ENCODE measurements around the gene ARHGEF10L.

ARHGEF10L gene

DNA sequence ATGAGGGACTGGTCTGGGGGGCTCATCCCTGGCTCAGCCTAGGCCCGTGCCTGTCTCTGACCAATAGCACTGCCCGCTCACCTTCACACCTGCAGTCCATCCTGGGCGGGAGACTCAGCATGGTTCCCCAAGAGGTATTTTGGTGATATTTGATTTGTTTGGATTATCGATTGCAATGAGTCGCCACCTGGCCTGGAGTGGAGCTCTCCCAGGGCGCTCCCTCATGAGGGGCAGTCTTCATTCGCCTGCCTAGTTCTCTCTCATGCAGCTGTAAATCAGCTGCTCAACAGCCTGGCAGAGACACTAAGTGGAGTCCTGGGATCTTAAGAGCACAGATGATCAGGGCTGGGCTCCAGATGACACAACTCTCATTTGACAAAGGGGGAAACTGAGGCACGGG, 125.6 kb downstream of the ARHGEF10L start:
- no peak for DNase-seq

DNA sequence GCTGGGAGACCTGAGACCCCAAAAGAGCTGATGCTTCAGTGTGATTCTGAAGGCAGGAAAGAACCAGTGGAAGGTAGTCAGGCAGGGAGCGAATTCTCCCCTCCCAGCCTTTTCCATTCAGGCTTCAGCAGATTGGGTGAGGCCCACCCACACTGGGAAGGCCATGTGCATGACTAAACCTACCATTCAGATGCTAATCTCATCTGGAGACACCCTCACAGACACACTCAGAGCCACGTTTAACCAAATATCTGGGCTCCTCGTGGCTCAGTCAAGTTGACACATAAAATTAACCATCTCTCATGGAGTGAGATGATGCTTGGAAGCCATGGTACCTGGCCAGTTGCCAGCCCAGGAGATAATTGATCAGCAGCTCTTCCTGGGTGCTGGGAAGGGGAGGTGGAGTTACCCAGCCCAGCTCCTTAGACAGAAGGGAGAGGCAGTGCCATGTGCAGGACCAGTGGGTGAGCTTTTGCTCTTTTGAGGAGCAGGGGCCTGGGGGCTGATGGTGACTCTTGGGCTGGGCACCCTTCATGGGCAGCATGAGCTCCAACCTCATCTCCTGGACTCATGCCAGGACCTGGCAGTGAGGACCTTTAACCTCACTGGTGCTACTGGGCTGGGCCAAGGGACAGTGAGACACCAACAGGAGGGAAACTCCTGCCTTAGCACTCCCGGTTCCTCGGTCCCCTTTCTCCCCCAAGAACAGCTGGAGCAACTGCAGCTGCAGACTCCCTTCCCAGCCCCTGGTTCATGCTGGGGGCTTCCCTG, 126.6 kb downstream of the ARHGEF10L start:
- DNase-seq, result no peak

DNA sequence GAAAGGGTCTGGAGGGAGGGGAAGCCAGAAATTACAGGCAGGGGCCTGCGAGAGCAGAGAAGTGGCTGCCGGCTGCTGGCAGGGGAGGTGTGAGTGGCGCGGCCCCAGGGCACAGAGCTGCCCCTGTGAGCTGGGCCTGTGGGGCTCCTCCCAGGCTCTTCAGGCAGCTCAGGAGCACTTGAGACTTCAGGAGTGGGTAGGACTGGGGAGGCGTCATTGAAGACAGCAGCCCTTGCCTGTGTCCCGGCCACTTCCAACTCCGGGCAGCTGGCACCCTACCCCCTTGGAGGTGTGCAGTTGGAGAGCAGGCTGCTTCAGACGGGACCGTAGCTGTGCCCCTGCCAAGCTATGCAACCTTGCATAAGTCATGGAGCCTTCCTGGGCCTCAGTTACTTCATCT, 128.1 kb downstream of the ARHGEF10L start:
- DNase-seq, result no peak

DNA sequence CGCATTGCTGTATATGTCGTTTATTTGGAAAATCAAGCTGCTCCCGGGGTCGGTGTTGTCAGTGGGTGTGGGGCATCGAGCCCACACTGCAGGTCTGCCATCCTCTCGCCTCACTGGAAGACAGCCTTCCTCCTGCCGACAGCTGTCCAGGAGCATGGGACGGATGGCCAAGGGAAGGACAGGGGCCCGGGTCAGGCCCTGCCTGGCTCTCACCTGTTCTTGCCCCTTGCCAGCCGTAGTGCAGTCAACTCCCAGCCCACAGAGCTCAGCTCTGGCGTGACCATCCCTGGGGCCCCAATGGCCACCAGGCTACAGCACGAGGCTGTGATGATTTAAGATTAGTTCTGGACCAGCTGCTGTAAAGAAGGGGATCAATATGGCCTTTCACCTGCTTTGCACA, 128.7 kb downstream of the ARHGEF10L start:
- no peak for DNase-seq

DNA sequence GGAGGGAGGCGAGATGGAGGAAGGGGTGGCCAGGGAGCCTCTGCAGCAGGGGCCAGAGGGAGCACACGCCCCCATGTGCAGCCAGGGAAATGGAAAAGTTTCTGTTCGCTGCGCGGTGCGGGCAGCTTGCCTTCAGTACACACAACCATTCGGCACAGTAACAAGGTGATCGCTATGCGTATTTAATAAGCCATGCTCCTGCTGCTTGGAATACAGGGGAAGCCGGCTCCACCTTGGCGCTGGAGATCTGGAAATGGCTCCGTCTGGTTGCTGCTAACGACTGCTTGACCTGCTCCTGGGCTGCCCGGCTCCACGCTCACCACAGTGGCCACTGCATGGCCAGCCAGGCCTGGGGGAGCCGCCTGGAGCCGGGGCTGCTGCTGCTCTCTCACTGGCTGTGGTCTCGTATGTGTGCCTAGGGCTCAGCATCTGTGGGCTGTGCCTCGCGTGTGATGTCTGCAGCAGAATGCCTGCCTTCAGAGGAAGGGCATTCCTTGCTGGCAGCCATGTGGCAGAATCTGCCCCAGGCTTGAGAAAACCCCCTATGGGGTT, 129.2 kb downstream of the ARHGEF10L start:
- DNase-seq, result no peak

DNA sequence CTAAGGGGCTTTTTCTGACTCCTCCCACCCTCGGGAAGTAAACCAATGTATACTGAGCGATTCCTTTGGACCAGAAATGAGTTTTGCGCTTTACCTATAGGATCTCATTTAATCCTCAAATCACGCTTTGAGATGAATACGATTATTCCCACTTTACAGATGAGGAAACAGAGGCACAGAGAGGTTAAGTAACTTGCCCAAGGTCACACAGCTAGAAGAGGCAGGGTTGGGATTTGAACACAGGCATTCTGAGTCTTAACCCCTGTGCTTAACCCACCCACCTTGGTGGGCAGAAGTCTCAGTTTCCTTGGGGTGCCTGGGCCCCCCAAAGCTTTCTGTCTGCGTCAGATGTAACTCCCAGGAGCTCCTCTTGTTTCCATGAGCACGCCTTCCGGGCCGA, 129.8 kb downstream of the ARHGEF10L start:
- no peak for DNase-seq

DNA sequence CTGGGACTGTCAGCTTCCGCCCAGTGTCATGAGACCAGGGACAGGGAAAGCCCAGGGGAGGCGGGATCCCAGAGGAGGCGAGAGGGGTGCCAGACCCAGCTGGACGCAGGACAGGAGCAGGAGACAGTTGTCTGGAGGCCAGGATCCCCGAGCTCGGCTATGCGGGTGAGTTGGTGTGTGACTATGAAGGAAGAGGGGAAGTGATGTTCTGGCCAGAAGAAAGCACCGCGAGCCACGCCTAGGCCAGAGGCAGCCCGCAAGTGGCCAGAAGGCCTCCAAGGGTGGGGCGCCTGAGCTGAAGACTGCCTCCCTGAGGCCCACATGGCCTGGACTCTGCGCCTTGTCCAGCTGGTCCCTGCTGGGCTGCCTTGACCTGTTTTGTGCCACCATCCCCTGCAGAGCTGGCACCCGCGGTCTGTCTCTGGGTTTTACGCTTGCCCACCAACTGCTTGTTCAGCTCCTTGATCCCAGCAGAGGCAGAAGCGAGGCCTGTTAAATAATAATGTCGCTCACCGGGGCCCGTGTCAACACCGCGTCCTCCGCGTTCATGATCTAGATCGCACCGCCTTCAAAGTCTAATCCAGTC, 130.5 kb downstream of the ARHGEF10L start:
- no peak for DNase-seq

DNA sequence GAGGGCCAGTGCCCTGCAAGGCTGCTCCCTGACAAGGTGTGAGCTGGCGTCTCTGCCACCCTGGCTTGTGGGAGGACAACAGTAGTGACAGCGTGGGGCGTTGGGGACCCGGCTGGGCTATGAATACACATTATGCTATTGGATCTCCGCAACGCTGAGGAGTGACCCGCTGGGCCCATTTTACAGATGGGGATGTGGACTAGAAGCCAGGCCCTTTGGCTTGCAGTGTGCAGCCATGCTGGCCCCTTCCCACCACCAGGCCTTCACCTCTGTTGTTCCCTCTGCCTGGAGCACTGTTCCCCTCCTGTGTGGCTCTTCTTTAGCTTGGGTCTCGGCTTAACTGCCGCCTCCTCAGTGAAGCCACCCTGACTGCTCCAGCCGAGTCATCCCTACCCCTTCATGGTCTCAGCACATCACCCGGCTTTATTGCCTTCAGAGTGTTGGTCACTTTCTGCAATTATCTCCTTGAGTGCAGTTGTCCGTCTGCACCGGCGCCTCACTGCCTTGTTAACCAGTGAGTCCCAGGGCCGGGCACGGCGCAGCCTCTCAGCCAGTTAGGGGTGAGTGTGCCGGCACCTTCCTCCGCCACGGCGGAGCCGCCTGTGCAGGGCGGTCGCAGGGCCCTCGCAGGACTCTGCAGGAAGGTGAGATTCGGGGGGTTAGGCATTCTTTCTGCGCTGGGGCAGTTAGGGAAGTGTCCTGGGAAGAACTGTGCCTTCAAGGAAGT, 131.3 kb downstream of the ARHGEF10L start:
- DNase-seq, result no peak

DNA sequence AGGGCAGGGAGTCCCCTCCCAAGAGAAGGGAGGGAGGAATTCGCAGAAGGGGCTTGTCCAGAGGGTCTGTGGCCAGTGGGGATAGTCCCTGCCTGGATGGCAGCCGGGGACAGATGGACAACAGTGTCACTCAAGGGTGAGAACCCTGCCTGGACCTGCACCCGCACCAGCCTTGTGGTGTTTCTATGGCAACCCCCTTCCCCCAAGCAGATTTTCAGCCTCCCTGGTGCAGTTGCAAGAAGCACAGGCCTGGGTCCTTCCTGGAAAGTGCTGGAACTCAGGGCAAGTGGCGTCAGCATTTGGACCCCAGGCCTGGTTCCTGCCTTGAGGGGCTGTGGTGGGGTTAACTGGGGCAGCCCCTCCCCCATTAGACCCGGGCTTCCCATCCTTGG, 131.8 kb downstream of the ARHGEF10L start:
- no peak for DNase-seq

DNA sequence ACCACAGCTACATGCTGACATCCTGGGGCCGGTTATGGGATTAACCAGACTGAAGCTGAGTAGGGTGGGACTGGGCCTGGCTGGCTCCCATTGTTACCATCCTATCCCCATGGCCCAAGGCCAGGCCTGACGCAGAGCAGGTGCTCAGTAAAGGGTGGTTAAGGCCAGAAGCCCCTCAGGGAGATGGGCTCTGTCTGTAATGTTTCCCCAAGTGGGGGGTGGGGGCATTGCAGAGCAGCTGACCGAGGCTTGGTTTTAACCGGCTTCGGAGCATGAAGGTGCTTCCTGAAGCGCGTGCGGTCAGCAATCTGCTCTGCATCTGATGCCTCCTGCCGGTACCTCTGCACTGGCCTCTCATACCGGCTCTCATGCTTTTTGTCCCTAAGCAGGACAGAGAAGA, 132.2 kb downstream of the ARHGEF10L start:
- peak; percentile 33 for DNase-seq

DNA sequence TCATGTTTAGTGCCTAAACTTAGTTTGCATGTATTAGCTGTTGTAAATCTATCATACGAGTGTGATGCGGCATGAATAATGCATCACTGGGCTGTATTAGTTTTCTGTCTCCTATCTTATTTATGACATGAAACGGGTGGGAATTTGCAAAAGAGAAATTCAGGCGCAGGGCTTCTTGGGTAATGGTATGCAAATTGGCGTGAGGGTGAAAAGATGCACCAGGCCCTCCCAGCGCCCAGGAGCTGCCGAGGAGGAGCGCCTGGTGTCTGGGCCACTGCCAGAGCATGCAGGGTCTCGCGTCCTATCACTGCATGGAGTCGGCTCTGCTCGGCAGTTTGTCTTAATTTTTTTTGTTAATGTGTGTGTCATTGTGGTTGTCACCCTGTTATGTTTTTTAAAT, 132.7 kb downstream of the ARHGEF10L start:
- no peak for DNase-seq

DNA sequence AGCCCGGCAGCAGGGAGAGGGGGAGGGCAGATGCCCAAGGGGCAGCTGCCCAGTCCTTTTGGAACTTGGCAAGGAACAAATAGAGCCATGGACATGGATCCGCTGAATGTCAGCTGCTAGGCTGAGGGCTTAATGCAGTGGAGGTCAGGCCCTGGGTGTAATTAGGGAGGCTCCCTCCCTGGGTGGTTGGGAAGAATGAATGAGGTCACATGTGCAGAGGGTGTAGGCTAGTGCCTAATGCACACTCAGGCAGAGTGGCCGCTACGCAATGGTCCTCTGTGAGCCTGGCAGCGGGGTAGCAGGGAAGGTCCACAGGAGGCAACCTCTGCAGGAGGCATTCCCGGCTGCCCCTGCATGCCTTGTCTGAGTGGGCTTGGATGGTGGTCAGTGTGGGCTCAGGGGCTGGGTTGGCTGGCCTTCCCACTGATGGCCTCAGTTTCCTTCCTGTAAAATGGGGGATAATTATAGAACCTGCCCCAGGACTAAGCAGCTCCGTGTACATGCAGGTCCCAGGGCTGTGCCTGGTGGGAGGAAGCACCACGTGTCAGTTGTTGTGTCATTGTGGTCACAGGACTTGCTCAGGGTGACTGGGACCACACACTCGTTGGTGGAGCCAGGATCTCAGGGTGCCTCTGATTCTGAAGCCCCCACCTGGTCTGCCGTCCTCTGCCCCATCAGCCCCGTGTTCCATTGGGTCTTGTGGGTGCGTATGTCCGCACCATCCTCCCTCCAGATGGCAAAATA, 134.0 kb downstream of the ARHGEF10L start:
- no peak for DNase-seq

DNA sequence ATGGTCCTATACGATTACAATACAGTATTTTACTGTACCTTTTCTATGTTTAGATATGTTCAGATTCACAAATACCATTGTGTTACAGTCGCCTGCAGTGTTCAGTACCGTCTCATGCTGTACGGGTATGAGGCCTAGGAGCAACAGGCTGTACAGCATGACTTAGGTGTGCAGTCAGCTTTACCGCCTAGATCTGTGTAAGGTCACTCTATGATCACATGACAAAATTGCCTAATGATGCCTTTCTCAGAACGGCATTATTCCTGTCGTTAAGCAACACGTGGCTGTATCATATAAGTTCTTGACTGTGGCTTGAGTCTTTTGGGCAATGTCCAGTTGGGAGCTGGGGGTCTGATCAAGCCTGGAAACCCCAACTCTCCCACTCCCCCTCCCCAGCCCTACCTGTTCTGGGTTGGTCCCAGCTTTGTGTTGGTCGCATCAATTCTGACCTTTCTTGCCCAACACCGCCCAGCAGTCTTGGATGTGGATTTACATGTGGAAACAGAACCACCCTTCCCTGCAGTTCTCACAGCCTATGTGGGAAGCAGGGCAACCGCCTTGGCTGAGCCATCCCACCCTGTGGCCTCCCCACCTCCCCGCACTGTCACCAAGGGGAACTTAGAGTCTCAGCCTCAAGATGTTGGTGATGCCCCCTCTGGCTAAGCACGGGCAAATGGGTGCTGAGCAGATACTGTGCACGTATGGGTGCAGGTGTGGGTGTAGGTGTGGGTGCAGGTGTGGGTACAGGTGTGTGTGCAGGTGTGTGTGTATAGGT, 135.4 kb downstream of the ARHGEF10L start:
- DNase-seq, result no peak

DNA sequence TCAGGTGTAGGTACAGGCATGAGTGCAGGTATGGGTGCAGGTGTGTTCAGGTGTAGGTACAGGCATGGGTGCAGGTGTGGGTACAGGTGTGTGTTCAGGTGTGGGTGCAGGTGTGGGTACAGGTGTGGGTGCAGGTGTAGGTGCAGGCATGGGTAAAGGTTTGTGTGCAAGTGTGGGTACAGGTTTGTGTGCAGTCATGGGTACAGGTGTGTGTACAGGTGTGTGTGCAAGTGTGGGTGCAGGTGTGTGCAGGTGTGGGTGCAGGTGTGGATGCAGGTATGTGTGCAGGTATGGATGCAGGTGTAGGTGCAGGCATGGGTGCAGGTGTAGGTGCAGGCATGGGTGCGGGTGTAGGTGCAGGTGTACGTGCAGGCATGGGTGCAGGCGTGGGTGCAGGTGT, 136.2 kb downstream of the ARHGEF10L start:
- no peak for DNase-seq

DNA sequence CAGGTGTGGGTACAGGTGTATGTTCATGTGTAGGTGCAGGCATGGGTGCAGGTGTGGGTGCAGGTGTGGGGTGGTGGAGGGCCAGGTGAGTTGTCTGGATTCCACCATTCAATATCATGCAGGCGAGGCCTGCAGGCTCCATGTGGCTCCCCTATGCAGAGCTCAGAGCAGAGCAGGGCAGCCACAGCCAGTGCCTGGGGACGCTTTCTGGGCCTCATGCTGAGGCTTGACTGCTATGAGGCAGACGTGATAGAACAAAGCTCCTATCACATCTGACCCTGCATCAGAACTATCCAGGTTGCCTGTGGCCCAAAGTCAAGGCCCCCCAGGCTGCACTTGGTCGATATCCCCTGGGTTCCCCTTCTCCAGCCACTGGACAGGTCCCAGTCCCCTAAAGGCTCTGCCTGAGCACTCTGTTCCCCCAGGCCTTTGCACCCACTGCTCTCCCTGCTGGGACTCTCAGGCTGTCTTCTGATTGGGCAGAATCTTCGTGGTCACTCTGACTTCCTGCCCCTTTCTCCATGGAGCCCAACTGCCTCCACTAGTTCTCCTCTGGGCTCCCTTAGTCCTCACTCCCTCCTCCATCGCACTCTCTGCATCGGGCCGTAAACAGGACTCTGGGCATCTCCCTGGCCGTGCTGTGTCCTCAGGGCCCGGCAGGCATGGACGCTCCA, 137.0 kb downstream of the ARHGEF10L start:
- DNase-seq, result no peak

DNA sequence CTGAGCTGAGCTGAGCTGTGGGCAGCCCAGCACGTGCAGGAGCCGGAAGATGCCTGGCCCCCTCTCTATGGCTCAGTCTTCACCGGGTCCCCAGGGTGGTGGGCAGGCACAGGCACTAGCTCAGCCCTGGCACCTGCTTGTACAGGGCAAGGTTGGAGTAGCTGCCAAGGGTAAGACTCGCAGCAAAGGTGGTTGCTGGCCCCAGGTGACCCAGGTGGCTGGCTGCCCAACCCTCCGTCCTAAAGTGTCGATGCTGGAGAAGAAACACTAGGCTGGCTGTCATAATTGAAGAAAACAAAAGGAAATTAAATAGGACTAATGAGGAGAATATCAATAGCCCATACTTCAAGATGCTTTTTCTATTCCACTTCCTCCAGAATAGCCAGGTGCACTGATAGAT, 138.5 kb downstream of the ARHGEF10L start:
- no peak for DNase-seq

DNA sequence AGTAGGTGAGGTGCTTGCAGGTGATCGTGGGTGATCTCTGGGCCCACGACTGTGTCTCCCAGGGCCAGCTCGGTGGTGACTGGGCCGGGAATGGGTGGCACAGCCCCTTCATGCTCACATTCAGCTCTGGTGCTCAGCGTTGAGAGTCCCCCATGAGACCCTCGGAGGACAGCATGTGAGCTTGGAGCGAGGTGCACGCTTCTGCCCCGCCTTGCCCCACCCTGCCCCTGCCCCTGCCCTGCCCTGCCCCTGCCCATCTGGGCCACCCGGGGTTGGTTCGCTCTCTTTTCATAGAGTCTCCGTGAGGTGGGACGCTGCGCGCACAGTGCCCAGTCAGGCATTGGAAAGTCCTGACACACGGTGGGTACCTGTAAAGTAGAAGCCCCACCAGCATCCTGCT, 140.4 kb downstream of the ARHGEF10L start:
- DNase-seq, result no peak

DNA sequence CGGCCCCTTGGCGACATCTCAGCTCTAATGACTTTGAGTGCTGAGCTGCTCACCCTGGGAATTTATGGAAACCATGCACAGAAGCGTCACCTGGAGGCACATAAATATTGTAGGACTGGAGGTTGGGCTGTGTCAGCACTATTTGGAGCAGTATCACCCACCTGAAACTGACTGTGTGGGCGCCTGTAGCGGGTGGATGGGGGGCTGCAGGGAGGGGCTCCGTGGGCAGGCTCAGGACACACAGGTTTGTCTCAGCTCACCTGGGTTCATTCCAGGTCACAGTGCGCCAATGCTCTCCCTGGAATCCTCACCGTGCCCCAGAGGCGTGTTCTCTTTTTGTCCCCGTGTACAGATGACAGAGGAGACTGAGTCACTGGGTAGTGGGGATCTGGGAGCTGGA, 140.8 kb downstream of the ARHGEF10L start:
- no peak for DNase-seq

DNA sequence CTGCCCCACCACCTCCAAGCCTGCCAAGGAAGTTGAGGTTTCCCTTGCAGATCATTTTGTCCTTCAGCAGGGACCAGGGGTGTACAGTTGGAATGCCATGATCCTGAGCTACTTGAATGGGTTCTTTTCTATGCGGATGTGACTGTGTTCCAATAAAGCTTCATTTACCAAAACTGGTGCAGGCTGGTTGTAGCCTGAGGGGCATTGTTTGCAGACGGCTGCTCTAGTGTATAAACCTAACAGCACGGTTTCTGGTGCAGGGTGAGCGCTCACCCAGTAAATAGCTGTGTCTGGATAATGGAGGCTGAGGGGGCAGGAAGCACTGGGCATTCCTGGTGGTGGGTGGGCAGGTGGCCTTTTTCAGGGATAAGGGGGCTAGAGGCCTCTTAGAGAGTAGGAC, 142.9 kb downstream of the ARHGEF10L start:
- no peak for DNase-seq

DNA sequence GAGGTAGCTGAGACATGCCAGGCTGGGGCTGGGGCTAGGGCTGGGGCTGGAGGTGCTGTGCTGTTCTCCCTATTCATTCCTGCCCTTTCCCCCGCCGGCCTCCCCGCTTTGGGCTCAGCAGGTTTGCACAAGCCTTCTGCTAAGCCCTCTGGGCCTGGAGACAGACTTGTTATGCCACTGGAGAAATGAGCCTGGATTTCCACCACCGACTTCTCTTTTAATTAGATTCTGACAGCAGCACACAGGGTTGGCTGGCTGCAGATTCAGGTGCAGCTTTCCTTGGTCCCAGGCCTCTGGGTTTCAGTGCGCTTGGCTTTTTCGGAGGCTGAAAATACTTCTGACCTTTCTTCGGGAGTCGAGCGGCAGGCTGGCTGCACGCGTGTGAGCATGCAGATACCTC, 144.1 kb downstream of the ARHGEF10L start:
- no peak for DNase-seq

DNA sequence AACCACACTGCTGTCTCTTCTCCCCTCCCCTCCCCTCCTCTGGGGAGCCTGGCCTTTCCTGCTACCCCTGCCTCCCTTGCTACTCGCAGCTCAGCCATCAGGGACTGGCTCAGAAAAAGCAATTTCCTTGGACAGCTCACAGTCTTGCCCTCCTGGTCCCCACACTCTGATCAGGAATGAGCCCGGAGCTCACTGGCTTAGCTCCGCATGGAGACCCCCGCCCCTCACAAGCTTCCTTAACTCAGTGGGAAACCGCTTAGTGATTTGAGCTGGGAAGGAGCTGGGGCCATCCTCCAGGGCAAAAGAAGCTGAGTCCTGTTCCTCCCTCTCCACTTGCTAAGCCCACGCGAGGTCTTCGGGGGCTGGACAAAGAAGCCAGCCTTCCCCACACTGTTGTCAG, 145.3 kb downstream of the ARHGEF10L start:
- no peak for DNase-seq

DNA sequence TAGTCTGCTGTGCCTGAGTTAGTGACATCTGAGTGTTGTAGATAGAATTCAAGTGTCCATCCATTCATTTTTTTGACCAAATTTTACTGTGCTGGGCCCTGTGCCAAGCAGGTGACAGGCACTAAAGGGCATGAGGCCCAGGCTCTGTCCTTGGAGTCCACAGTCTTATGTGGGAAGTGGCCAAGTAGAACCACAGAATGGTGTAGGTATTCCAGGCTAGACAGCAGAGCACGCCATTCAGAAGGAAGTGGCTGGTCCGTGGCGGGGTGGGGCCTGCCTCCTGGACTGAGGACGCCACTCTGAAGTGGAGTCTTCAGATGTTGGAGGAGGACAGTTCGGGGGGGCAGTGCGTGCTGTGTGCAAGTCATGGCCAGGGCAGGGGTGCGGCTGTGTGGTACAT, 146.8 kb downstream of the ARHGEF10L start:
- DNase-seq, result no peak
